Panc1 (cell line): ENCODE measurements around the gene DUOX1. TPM values are rescaled to one million over a fixed set of nuclear protein-coding genes. Genes with fewer than 3 reads are reported as not detected.

Experiments
- ATAC-seq: fragments of 200-7000 bp; cut with Tn5 transposase; 2 replicates; pipeline ENCODE4 v1.9.1; 2020; ENCODE audit warnings: mild to moderate bottlenecking, moderate library complexity
- BruUV-seq: library from RNA; stranded (reverse); fragments of 400-500 nt; replicated peaks from 2 replicates; lab custom pipeline; 2021; lab: Mats Ljungman, UMichigan
- CTCF ChIA-PET: fragments of 300-600 bp; sonication (Branson Sonifier 250); formaldehyde crosslinking; loops from one replicate; lab custom pipeline; 2022; ENCODE audit warnings: antibody characterized with exemption; lab: Charles Lee
- POLR2A ChIA-PET: fragments of 300-600 bp; sonication (Branson Sonifier 250); formaldehyde crosslinking; loops from one replicate; lab custom pipeline; 2022; ENCODE audit warnings: antibody characterized with exemption; lab: Charles Lee
- DNase-seq: peaks from one replicate; pipeline ENCODE4 v3.0.0-alpha.2; 2010; ENCODE audit warnings: low read depth, low spot score
- H3K27ac ChIP-seq: 2 replicates; pipeline ENCODE4 v1.5.1; 2011; ENCODE audit warnings: mild to moderate bottlenecking, low read length, inconsistent platforms
- H3K27me3 ChIP-seq: fragments of 200-500 bp; sonication (Bioruptor generic); 2 replicates; pipeline ENCODE4 v1.6.0; 2014; ENCODE audit warnings: low read length, inconsistent platforms; ENCODE audit not compliant: control insufficient read depth, insufficient read depth
- H3K36me3 ChIP-seq: fragments of 200-500 bp; sonication (Bioruptor generic); 2 replicates; pipeline ENCODE4 v1.5.1; 2014; ENCODE audit warnings: inconsistent platforms, mild to moderate bottlenecking, low read length, moderate library complexity; ENCODE audit not compliant: control insufficient read depth, insufficient read depth
- H3K4me1 ChIP-seq: 2 replicates; pipeline ENCODE4 v1.5.1; 2011; ENCODE audit warnings: inconsistent platforms, mild to moderate bottlenecking, low read length, moderate library complexity; ENCODE audit not compliant: control insufficient read depth, insufficient read depth
- H3K4me3 ChIP-seq, 2 experiments: 2 replicates each; pipeline ENCODE4 v1.5.1; 2011 to 2012; ENCODE audit warnings: low read depth in 2 of 2, low read length in 2 of 2, mild to moderate bottlenecking in 2 of 2, inconsistent platforms in 1 of 2, moderate library complexity in 1 of 2
- H3K9me3 ChIP-seq: fragments of 200-500 bp; sonication (Bioruptor generic); 2 replicates; pipeline ENCODE4 v1.5.1; 2014; ENCODE audit warnings: low read depth, mild to moderate bottlenecking, inconsistent platforms, low read length, moderate library complexity; ENCODE audit not compliant: control insufficient read depth, insufficient read depth
- CTCF ChIP-seq: fragments of 450-650 bp; IDR thresholded peaks from 2 replicates; pipeline ENCODE4 v1.5.1; 2017; ENCODE audit warnings: mild to moderate bottlenecking
- POLR2AphosphoS5 ChIP-seq: IDR thresholded peaks from 2 replicates; pipeline ENCODE4 v1.6.1; 2012; ENCODE audit warnings: mild to moderate bottlenecking, low read depth, low read length, moderate library complexity
- REST ChIP-seq, 2 experiments: IDR thresholded peaks; 2 replicates each; pipeline ENCODE4 v1.6.1; 2011 to 2012; ENCODE audit warnings: low read depth in 2 of 2, control low read depth in 1 of 2, low read length in 1 of 2, mild to moderate bottlenecking in 1 of 2, moderate library complexity in 1 of 2; ENCODE audit not compliant: insufficient read depth in 1 of 2
- SIN3A ChIP-seq: IDR thresholded peaks from 2 replicates; pipeline ENCODE4 v1.6.1; 2012; ENCODE audit warnings: low read depth, mild to moderate bottlenecking, low read length, moderate library complexity, borderline replicate concordance; ENCODE audit not compliant: insufficient read depth
- TCF7L2 ChIP-seq: IDR thresholded peaks from 2 replicates; pipeline ENCODE4 v1.6.1; 2011; ENCODE audit warnings: mild to moderate bottlenecking, low read depth, low read length, inconsistent platforms
- in situ Hi-C: cut with HindIII; loops from 2 replicates; pipeline ENCODE4 v1.10.0; 2016; ENCODE audit warnings: low sequenced_read_pairs, low pct_unique_long_range_greater_than_20kb
- intact Hi-C: fragments of 100-400 bp; cut with micrococcal nuclease; formaldehyde crosslinking; loops from one replicate; pipeline ENCODE4 v1.10.0; 2022; ENCODE audit not compliant: unreplicated experiment
- total RNA-seq: library from RNA; stranded (reverse); gene quantifications from one replicate; pipeline ENCODE4 v1.2.1, GENCODE V29; 2021; ENCODE audit not compliant: unreplicated experiment

Gene DUOX1
- total RNA-seq, 1 experiment from 2014 or later = 0.31 TPM

- TF ChIP-seq SIN3A = no peak
- TF ChIP-seq POLR2AphosphoS5 = no peak
- no peak for TF ChIP-seq TCF7L2
- TF ChIP-seq REST (IDR thresholded peaks at IDR 0.05; ENCODE audit: insufficient read depth in 1 of 2, low read depth in 2 of 2, low read length in 1 of 2) = no peak
- no TSS peak for BruUV-seq
- Histone ChIP-seq H3K27ac (no peak overlapping the region), H3K36me3 (no peaks in the 10 kb centered on the region), H3K9me3 (no peaks in the 10 kb centered on the region), H3K4me1 (peaks cover 14% of the 10 kb centered on the region), H3K27me3 (peaks cover 21% of the 10 kb centered on the region), H3K4me3 (no peak overlapping the region)
- in situ Hi-C loops = no loop called here
- intact Hi-C loops = no loop called here
- DNase-seq = no peak
- ChIA-PET CTCF (interaction anchor here (1.1 kb wide), 1 partner anchor 11 kb away, joined by 4 read pairs; no protein-coding TSS in a partner anchor), POLR2A (no interaction called here)
- ATAC-seq = no peak
Observed at GRCh38 chr15:45115312-45115820, 14.4 kb upstream of the DUOX1 start.

GRCh38 chr15:45116006-45116481 lies 13.8 kb upstream of the DUOX1 start:
- ChIA-PET POLR2A (no interaction called here), CTCF (interaction anchor here (1.1 kb wide), 1 partner anchor 11 kb away, joined by 4 read pairs; no protein-coding TSS in a partner anchor)
- TF ChIP-seq SIN3A = no peak
- TF ChIP-seq TCF7L2 = no peak
- no peaks in the 10 kb centered on the region for H3K36me3 ChIP-seq
- H3K27me3 ChIP-seq = peaks cover 21% of the 10 kb centered on the region
- DNase-seq (no peak), ATAC-seq (no peak)
- H3K4me3 ChIP-seq = no peak overlapping the region
- no peak overlapping the region for H3K27ac ChIP-seq
- H3K9me3 ChIP-seq = no peaks in the 10 kb centered on the region
- peaks cover 14% of the 10 kb centered on the region for H3K4me1 ChIP-seq
- intact Hi-C loops = no loop called here
- BruUV-seq = no TSS peak
- in situ Hi-C loops = no loop called here

- BruUV-seq = no TSS peak
- intact Hi-C loops = no loop called here
- no peak for TF ChIP-seq SIN3A
- no peak for TF ChIP-seq TCF7L2
- TF ChIP-seq POLR2AphosphoS5 = no peak
- no peak for TF ChIP-seq CTCF
- TF ChIP-seq REST (IDR thresholded peaks at IDR 0.05; ENCODE audit: insufficient read depth in 1 of 2, low read depth in 2 of 2, low read length in 1 of 2) = no peak
- no peak for DNase-seq
- H3K4me3 ChIP-seq = no peak overlapping the region
- H3K27me3 ChIP-seq = peaks cover 21% of the 10 kb centered on the region
- H3K9me3 ChIP-seq = no peaks in the 10 kb centered on the region
- in situ Hi-C loops = no loop called here
- POLR2A ChIA-PET = no interaction called here
- H3K4me1 ChIP-seq = peaks cover 14% of the 10 kb centered on the region
- CTCF ChIA-PET = interaction anchor here (1.1 kb wide), 1 partner anchor 10 kb away, joined by 4 read pairs; no protein-coding TSS in a partner anchor
- no peak for ATAC-seq
- H3K27ac ChIP-seq = no peak overlapping the region
- no peaks in the 10 kb centered on the region for H3K36me3 ChIP-seq
Observed at GRCh38 chr15:45116482-45117307, 13.1 kb upstream of the DUOX1 start.
